Measurements from ENCODE around the gene C13orf46. TPM values are rescaled to one million over a fixed set of nuclear protein-coding genes. Genes with fewer than 3 reads are reported as not detected.

The C13orf46 gene
- total and polyA plus RNA-seq, 4 donors, result 0.10 to 0.17 TPM; not detected in 2

DNA sequence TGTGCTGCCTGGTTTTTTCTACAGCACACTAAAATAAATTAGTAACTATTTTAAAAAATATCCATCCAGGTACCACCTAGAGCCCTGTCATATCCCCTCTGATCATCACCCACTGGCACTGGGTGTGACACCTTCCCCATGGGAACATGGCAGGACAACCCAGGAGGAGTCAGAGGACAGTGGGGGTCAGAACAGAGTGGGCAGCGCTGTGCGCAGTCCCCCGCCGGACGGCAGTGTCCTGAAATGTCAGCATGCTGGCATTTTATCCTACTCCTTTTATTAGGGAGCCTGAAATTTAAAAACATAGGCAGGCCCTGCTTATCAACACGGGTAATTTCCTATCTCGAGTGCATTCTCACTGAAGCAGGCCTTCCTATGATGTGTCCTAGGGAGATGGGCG is 67.9 kb downstream of the C13orf46 start (continued):
- TF ChIP-seq, protein P1, sequence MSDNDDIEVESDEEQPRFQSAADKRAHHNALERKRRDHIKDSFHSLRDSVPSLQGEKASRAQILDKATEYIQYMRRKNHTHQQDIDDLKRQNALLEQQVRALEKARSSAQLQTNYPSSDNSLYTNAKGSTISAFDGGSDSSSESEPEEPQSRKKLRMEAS (IDR thresholded peaks at IDR 0.05), result no peak
- TF ChIP-seq FOXA2 (IDR thresholded peaks at IDR 0.05), result no peak

DNA sequence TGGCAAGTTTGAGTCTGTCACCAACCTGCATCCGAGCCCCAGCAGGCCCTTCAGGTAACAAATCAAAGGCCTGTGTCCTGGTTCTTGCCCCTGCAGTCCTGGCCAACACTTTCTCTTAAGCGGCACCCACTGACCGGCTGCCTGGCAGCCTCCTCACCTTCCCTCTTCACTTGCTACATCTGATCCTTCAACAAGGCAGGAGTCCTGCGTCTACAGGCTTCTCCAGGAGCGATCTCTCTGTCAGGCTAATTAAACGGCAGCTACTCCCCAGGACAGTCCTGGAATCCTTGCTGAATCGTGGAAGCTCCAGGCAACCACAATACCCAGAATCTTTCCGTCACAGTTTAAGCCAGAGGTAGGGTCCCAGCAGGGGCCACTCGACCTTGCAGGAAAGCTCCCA is 68.9 kb downstream of the C13orf46 start:
- peaks cover 0 to 1% (median 0%) of the 10 kb centered on the region in 4 donors for H3K36me3 ChIP-seq (ENCODE audit: control insufficient read depth in 4 of 4, insufficient read depth in 3 of 4, low read depth in 1 of 4, low read length in 3 of 4)
- H3K9ac ChIP-seq (ENCODE audit: low read depth in 1 of 2, low read length in 2 of 2), result no peak overlapping the region
- H3K9me3 ChIP-seq (ENCODE audit: control insufficient read depth in 4 of 4, low read length in 3 of 4), result no peaks in the 10 kb centered on the region
- H3K27ac ChIP-seq (ENCODE audit: low read depth in 1 of 2, low read length in 2 of 2), result no peak overlapping the region
- H3K4me1 ChIP-seq (ENCODE audit: control insufficient read depth in 4 of 4, insufficient read depth in 4 of 4, low read length in 3 of 4), result no peaks in the 10 kb centered on the region
- TF ChIP-seq EGR1 (IDR thresholded peaks at IDR 0.05; ENCODE audit: low read depth in 2 of 2) (no peak), SP1 (IDR thresholded peaks at IDR 0.05) (no peak), YY1 (IDR thresholded peaks at IDR 0.05) (no peak), TAF1 (conservative IDR thresholded peaks at IDR 0.05) (no peak), FOXA1 (IDR thresholded peaks at IDR 0.05) (no peak), HNF4A (conservative IDR thresholded peaks at IDR 0.05) (no peak), RXRA (IDR thresholded peaks at IDR 0.05) (no peak), JUND (IDR thresholded peaks at IDR 0.05) (no peak), GABPA (IDR thresholded peaks at IDR 0.05 in 1 of 2, conservative IDR thresholded peaks at IDR 0.05 in 1 of 2) (no peak), HNF4G (IDR thresholded peaks at IDR 0.05) (no peak), NR2F2 (IDR thresholded peaks at IDR 0.05) (no peak), RAD21 (IDR thresholded peaks at IDR 0.05) (no peak)
- TF ChIP-seq, protein P2, sequence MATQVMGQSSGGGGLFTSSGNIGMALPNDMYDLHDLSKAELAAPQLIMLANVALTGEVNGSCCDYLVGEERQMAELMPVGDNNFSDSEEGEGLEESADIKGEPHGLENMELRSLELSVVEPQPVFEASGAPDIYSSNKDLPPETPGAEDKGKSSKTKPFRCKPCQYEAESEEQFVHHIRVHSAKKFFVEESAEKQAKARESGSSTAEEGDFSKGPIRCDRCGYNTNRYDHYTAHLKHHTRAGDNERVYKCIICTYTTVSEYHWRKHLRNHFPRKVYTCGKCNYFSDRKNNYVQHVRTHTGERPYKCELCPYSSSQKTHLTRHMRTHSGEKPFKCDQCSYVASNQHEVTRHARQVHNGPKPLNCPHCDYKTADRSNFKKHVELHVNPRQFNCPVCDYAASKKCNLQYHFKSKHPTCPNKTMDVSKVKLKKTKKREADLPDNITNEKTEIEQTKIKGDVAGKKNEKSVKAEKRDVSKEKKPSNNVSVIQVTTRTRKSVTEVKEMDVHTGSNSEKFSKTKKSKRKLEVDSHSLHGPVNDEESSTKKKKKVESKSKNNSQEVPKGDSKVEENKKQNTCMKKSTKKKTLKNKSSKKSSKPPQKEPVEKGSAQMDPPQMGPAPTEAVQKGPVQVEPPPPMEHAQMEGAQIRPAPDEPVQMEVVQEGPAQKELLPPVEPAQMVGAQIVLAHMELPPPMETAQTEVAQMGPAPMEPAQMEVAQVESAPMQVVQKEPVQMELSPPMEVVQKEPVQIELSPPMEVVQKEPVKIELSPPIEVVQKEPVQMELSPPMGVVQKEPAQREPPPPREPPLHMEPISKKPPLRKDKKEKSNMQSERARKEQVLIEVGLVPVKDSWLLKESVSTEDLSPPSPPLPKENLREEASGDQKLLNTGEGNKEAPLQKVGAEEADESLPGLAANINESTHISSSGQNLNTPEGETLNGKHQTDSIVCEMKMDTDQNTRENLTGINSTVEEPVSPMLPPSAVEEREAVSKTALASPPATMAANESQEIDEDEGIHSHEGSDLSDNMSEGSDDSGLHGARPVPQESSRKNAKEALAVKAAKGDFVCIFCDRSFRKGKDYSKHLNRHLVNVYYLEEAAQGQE (IDR thresholded peaks at IDR 0.05), result no peak
- TF ChIP-seq, protein P3, sequence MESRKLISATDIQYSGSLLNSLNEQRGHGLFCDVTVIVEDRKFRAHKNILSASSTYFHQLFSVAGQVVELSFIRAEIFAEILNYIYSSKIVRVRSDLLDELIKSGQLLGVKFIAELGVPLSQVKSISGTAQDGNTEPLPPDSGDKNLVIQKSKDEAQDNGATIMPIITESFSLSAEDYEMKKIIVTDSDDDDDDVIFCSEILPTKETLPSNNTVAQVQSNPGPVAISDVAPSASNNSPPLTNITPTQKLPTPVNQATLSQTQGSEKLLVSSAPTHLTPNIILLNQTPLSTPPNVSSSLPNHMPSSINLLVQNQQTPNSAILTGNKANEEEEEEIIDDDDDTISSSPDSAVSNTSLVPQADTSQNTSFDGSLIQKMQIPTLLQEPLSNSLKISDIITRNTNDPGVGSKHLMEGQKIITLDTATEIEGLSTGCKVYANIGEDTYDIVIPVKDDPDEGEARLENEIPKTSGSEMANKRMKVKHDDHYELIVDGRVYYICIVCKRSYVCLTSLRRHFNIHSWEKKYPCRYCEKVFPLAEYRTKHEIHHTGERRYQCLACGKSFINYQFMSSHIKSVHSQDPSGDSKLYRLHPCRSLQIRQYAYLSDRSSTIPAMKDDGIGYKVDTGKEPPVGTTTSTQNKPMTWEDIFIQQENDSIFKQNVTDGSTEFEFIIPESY (IDR thresholded peaks at IDR 0.05), result no peak
- TF ChIP-seq, protein P1 (IDR thresholded peaks at IDR 0.05), result no peak
- TF ChIP-seq, protein P4, sequence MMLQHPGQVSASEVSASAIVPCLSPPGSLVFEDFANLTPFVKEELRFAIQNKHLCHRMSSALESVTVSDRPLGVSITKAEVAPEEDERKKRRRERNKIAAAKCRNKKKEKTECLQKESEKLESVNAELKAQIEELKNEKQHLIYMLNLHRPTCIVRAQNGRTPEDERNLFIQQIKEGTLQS (IDR thresholded peaks at IDR 0.05), result no peak
- TF ChIP-seq, protein P5, sequence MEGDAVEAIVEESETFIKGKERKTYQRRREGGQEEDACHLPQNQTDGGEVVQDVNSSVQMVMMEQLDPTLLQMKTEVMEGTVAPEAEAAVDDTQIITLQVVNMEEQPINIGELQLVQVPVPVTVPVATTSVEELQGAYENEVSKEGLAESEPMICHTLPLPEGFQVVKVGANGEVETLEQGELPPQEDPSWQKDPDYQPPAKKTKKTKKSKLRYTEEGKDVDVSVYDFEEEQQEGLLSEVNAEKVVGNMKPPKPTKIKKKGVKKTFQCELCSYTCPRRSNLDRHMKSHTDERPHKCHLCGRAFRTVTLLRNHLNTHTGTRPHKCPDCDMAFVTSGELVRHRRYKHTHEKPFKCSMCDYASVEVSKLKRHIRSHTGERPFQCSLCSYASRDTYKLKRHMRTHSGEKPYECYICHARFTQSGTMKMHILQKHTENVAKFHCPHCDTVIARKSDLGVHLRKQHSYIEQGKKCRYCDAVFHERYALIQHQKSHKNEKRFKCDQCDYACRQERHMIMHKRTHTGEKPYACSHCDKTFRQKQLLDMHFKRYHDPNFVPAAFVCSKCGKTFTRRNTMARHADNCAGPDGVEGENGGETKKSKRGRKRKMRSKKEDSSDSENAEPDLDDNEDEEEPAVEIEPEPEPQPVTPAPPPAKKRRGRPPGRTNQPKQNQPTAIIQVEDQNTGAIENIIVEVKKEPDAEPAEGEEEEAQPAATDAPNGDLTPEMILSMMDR (IDR thresholded peaks at IDR 0.05; ENCODE audit: low read depth, low read length, missing input control), result no peak
- no peak overlapping the region for H3K4me3 ChIP-seq (ENCODE audit: low read depth in 1 of 3, low read length in 3 of 3)
- DNase-seq (ENCODE audit: low spot score), result peak; percentile 16
- H3K27me3 ChIP-seq (ENCODE audit: control insufficient read depth in 4 of 4, insufficient read depth in 4 of 4, low read length in 3 of 4), result peaks cover 0 to 8% (median 0%) of the 10 kb centered on the region in 4 donors
- 83% methylated on average over 9 of the region's 9 CpGs for WGBS
